Stomach (tissue), 9 donors: ENCODE results near the gene SLC24A1. TPM values are rescaled to one million over a fixed set of nuclear protein-coding genes. Genes with fewer than 3 reads are reported as not detected.
A peak's percentile ranks its signal among the peaks of the same experiment; 100 is the strongest.

Experiments
- DNase-seq, 2 donors: peaks; one replicate each; pipeline versions ENCODE4 v3.0.0 to v3.0.0-alpha.2; 2013 to 2019
- H3K27ac ChIP-seq, 5 donors: fragments of 200-600 bp in 4 of 5; sonication (generic) in 4 of 5; one replicate each; pipeline ENCODE4 v1.5.1; 2013 to 2019; ENCODE audit warnings: mild to moderate bottlenecking in 1 of 5, moderate library complexity in 1 of 5
- H3K27me3 ChIP-seq, 3 donors: fragments of 200-600 bp; sonication (generic); one replicate each; pipeline ENCODE4 v1.5.1; 2017 to 2019; ENCODE audit warnings: mixed run types in 1 of 3
- H3K36me3 ChIP-seq, 4 donors: fragments of 200-600 bp; sonication (generic); 1 replicate in 3 of 4; 2 replicates in 1 of 4; pipeline ENCODE4 v1.5.1; 2016 to 2019
- H3K4me1 ChIP-seq, 4 donors: fragments of 200-600 bp; sonication (generic); one replicate each; pipeline ENCODE4 v1.5.1; 2016 to 2019
- H3K4me3 ChIP-seq, 4 donors: fragments of 200-600 bp; sonication (generic) in 3 of 4; one replicate each; pipeline ENCODE4 v1.5.1; 2016 to 2019; ENCODE audit warnings: mild to moderate bottlenecking in 1 of 4
- H3K9me3 ChIP-seq, 4 donors: fragments of 200-600 bp; sonication (generic); one replicate each; pipeline ENCODE4 v1.5.1; 2016 to 2019
- CTCF ChIP-seq, 7 experiments: fragments of 450-650 bp in 4 of 7; fragments of 200-600 bp in 3 of 7; sonication (generic) in 3 of 7; IDR thresholded peaks; one replicate each; pipeline ENCODE4 v1.5.1; 2016 to 2019; ENCODE audit warnings: antibody characterized with exemption in 7 of 7, control low read depth in 2 of 7, mild to moderate bottlenecking in 1 of 7
- EP300 ChIP-seq: sonication (generic); formaldehyde crosslinking; IDR thresholded peaks from one replicate; pipeline ENCODE4 v1.6.1; 2017; ENCODE audit warnings: antibody characterized with exemption
- POLR2A ChIP-seq, 4 donors: fragments of 450-650 bp; IDR thresholded peaks; one replicate each; pipeline ENCODE4 v1.6.1; 2016; ENCODE audit warnings: antibody characterized with exemption in 4 of 4, control low read depth in 2 of 4, mild to moderate bottlenecking in 1 of 4, moderate library complexity in 1 of 4
- POLR2AphosphoS5 ChIP-seq, 3 donors: sonication (generic); formaldehyde crosslinking; IDR thresholded peaks; one replicate each; pipeline ENCODE4 v1.6.1; 2016; ENCODE audit warnings: antibody characterized with exemption in 3 of 3
- WGBS, 5 donors: extraction: QIAGEN DNeasy Blood & Tissue Kit in 3 of 5; methylation state at CpG; one replicate each; pipeline versions ENCODE4 v1.1.5 to v1.1.7; 2013 to 2018; 5-methylcytosine and 5-hydroxymethylcytosine counted together
- intact Hi-C: fragments of 100-400 bp; cut with DNase I; formaldehyde crosslinking; loops from one replicate; pipeline ENCODE4 v1.15.1; 2023; ENCODE audit warnings: low total_unique reads
- polyA plus RNA-seq, 3 donors: library from polyadenylated mRNA; stranded (reverse); fragments of 200-250 nt; gene quantifications; one replicate each; pipeline ENCODE4 v1.2.3, GENCODE V29; 2013
- total RNA-seq, 5 donors: library from RNA; depleted of rRNA; stranded (reverse); fragments of >200 nt; gene quantifications; one replicate each; pipeline versions ENCODE4 v1.1.0 to v1.2.3, GENCODE V29; 2014 to 2016
- donor health status: healthy with polysubstance abuse.
- donor health status: Bipolar disorder and iron deficiency.
- donor health status: healthy.

Gene SLC24A1
- total and polyA plus RNA-seq, 8 donors = 1.3 to 18.5 (median 6.0) TPM; not detected in 1

GRCh38 chr15:65641768-65642475 is 20.2 kb downstream of the SLC24A1 start:
- Histone ChIP-seq H3K27ac (no peak overlapping the region), H3K9me3 (no peaks in the 10 kb centered on the region), H3K27me3 (no peaks in the 10 kb centered on the region), H3K4me1 (peaks cover 0 to 18% (median 7%) of the 10 kb centered on the region in 4 donors), H3K4me3 (no peak overlapping the region), H3K36me3 (no peaks in the 10 kb centered on the region)
- 47 to 65% (median 58%) methylated on average over 6 of the region's 6 CpGs for WGBS, 5 donors
- peak in 1 of 2 donors; percentile 31 for DNase-seq
- no peak for TF ChIP-seq POLR2A (IDR thresholded peaks at IDR 0.05)
- TF ChIP-seq EP300 = no peak
- TF ChIP-seq POLR2AphosphoS5 (IDR thresholded peaks at IDR 0.05) = no peak
- no peak for TF ChIP-seq CTCF (IDR thresholded peaks at IDR 0.05)
- intact Hi-C loops = no loop called here

- intact Hi-C loops = no loop called here
- no peak overlapping the region for H3K4me3 ChIP-seq
- 65 to 82% (median 68%) methylated on average over 6 of the region's 6 CpGs for WGBS, 5 donors
- no peaks in the 10 kb centered on the region for H3K9me3 ChIP-seq
- H3K4me1 ChIP-seq = peaks cover 0 to 18% (median 7%) of the 10 kb centered on the region in 4 donors
- no peaks in the 10 kb centered on the region for H3K27me3 ChIP-seq
- no peak overlapping the region for H3K27ac ChIP-seq
- TF ChIP-seq CTCF (IDR thresholded peaks at IDR 0.05) (no peak), POLR2AphosphoS5 (IDR thresholded peaks at IDR 0.05) (no peak)
- DNase-seq = no peak
- H3K36me3 ChIP-seq = no peaks in the 10 kb centered on the region
Observed at GRCh38 chr15:65642594-65642993, 20.9 kb downstream of the SLC24A1 start.

GRCh38 chr15:65644282-65644681 is 22.5 kb downstream of the SLC24A1 start:
- H3K27ac ChIP-seq = no peak overlapping the region
- H3K36me3 ChIP-seq = no peaks in the 10 kb centered on the region
- H3K27me3 ChIP-seq = no peaks in the 10 kb centered on the region
- H3K4me3 ChIP-seq = no peak overlapping the region
- no peak for DNase-seq
- H3K4me1 ChIP-seq = peaks cover 0 to 7% (median 0%) of the 10 kb centered on the region in 4 donors
- intact Hi-C loops = no loop called here
- TF ChIP-seq POLR2AphosphoS5 (IDR thresholded peaks at IDR 0.05) (no peak), EP300 (no peak), POLR2A (IDR thresholded peaks at IDR 0.05) (no peak), CTCF (IDR thresholded peaks at IDR 0.05) (no peak)
- 92 to 98% (median 93%) methylated on average over 4 of the region's 4 CpGs for WGBS, 5 donors
- H3K9me3 ChIP-seq = no peaks in the 10 kb centered on the region

GRCh38 chr15:65645392-65645791 is 23.7 kb downstream of the SLC24A1 start:
- TF ChIP-seq CTCF (IDR thresholded peaks at IDR 0.05) (no peak), EP300 (no peak), POLR2AphosphoS5 (IDR thresholded peaks at IDR 0.05) (no peak), POLR2A (IDR thresholded peaks at IDR 0.05) (no peak)
- no peaks in the 10 kb centered on the region for H3K27me3 ChIP-seq
- peaks cover 0 to 7% (median 0%) of the 10 kb centered on the region in 4 donors for H3K4me1 ChIP-seq
- no peak overlapping the region for H3K4me3 ChIP-seq
- no peaks in the 10 kb centered on the region for H3K9me3 ChIP-seq
- 84 to 94% (median 93%) methylated on average over 4 of the region's 4 CpGs for WGBS, 5 donors
- no peaks in the 10 kb centered on the region for H3K36me3 ChIP-seq
- intact Hi-C loops = no loop called here
- H3K27ac ChIP-seq = no peak overlapping the region
- DNase-seq = no peak
